Bronchial epithelial cell (primary cell): ENCODE measurements around the gene ASCL2. TPM values are rescaled to one million over a fixed set of nuclear protein-coding genes. Genes with fewer than 3 reads are reported as not detected.

ENCODE experiments used
- DNase-seq: peaks from one replicate; pipeline ENCODE4 v3.0.0-alpha.2; 2010; ENCODE audit warnings: low read depth
- FAIRE-seq: peaks from 2 replicates; lab custom pipeline; 2011; peaks lifted over from hg19 to GRCh38; lab: Jason Lieb, UNC
- H3K27me3 ChIP-seq: 2 replicates; pipeline ENCODE4 v1.5.1; 2011; ENCODE audit warnings: low read length; ENCODE audit not compliant: control insufficient read depth, insufficient read depth
- H3K36me3 ChIP-seq: 2 replicates; pipeline ENCODE4 v1.5.1; 2011; ENCODE audit warnings: low read length; ENCODE audit not compliant: control insufficient read depth, insufficient read depth
- H3K4me3 ChIP-seq: 2 replicates; pipeline ENCODE4 v1.5.1; 2011; ENCODE audit warnings: mild to moderate bottlenecking, low read depth, low read length, control low read depth
- CTCF ChIP-seq: IDR thresholded peaks from 2 replicates; pipeline ENCODE4 v1.5.1; 2011; ENCODE audit warnings: mild to moderate bottlenecking, moderate library complexity, low read length, control low read depth, inconsistent platforms; ENCODE audit not compliant: insufficient read depth, severe bottlenecking
- total RNA-seq: library from RNA; depleted of rRNA; stranded (reverse); fragments of >200 nt; gene quantifications from 2 replicates; pipeline ENCODE4 v1.2.1, GENCODE V29; 2014

ASCL2 gene
- total RNA-seq, 1 donor from 2014 or later, result 0.79 TPM

GRCh38 chr11:2294926-2295290 is 24.5 kb upstream of the ASCL2 start:
- FAIRE-seq (no peak), DNase-seq (no peak)
- TF ChIP-seq CTCF, result no peak
- no peaks in the 10 kb centered on the region for H3K36me3 ChIP-seq
- H3K27me3 ChIP-seq, result no peaks in the 10 kb centered on the region
- no peak overlapping the region for H3K4me3 ChIP-seq

- DNase-seq (no peak), FAIRE-seq (no peak)
- Histone ChIP-seq H3K4me3 (no peak overlapping the region), H3K27me3 (no peaks in the 10 kb centered on the region), H3K36me3 (no peaks in the 10 kb centered on the region)
- no peak for TF ChIP-seq CTCF
These were observed 23.9 kb upstream of the ASCL2 start for GRCh38 chr11:2293984-2294925.

GRCh38 chr11:2293531-2293971 is 23.2 kb upstream of the ASCL2 start:
- H3K27me3 ChIP-seq, result no peaks in the 10 kb centered on the region
- DNase-seq (no peak), FAIRE-seq (no peak)
- no peaks in the 10 kb centered on the region for H3K36me3 ChIP-seq
- H3K4me3 ChIP-seq, result no peak overlapping the region
- TF ChIP-seq CTCF, result no peak

GRCh38 chr11:2290351-2290841 is 20.0 kb upstream of the ASCL2 start:
- DNase-seq (no peak), FAIRE-seq (no peak)
- H3K27me3 ChIP-seq, result peaks cover 6% of the 10 kb centered on the region

GRCh38 chr11:2289859-2290258 is 19.5 kb upstream of the ASCL2 start:
- no peak for TF ChIP-seq CTCF
- H3K36me3 ChIP-seq, result no peaks in the 10 kb centered on the region
- DNase-seq (no peak), FAIRE-seq (no peak)
- no peak overlapping the region for H3K4me3 ChIP-seq
- H3K27me3 ChIP-seq, result peaks cover 6% of the 10 kb centered on the region

More at GRCh38 chr11:2290351-2290841, 20.0 kb upstream of the ASCL2 start:
- no peak for TF ChIP-seq CTCF
- H3K36me3 ChIP-seq, result no peaks in the 10 kb centered on the region
- H3K4me3 ChIP-seq, result no peak overlapping the region
